Vagina (tissue), 2 donors: ENCODE measurements around the gene IL1RAPL2. TPM values are rescaled to one million over a fixed set of nuclear protein-coding genes. Genes with fewer than 3 reads are reported as not detected.
"Not testable (repeated sequence)": the region's sequence is repeated elsewhere in the genome, so short reads cannot be mapped to it uniquely, and the experiment has no call there.

ENCODE experiments used
- DNase-seq, 2 donors: peaks; one replicate each; pipeline ENCODE4 v3.0.0-alpha.2; 2017; ENCODE audit errors: extremely low spot score in 2 of 2
- H3K27ac ChIP-seq: fragments of 200-600 bp; sonication (generic); one replicate; pipeline ENCODE4 v1.5.1; 2019
- H3K27me3 ChIP-seq: fragments of 200-600 bp; sonication (generic); one replicate; pipeline ENCODE4 v1.5.1; 2019
- H3K36me3 ChIP-seq, 2 donors: fragments of 200-600 bp; sonication (generic); one replicate each; pipeline ENCODE4 v1.5.1; 2017 to 2019
- H3K4me1 ChIP-seq: fragments of 200-600 bp; sonication (generic); one replicate; pipeline ENCODE4 v1.5.1; 2019
- H3K4me3 ChIP-seq, 2 donors: fragments of 200-600 bp; sonication (generic); 1 replicate in 1 of 2; 2 replicates in 1 of 2; pipeline ENCODE4 v1.5.1; 2016 to 2019
- H3K9me3 ChIP-seq: fragments of 200-600 bp; sonication (generic); one replicate; pipeline ENCODE4 v1.5.1; 2019
- POLR2A ChIP-seq, 2 donors: fragments of 450-650 bp; IDR thresholded peaks; one replicate each; pipeline ENCODE4 v1.6.1; 2017; ENCODE audit warnings: antibody characterized with exemption in 2 of 2, mild to moderate bottlenecking in 2 of 2, moderate library complexity in 2 of 2
- POLR2AphosphoS5 ChIP-seq, 2 donors: sonication (generic); formaldehyde crosslinking; IDR thresholded peaks; one replicate each; pipeline ENCODE4 v1.9.0; 2017; ENCODE audit warnings: antibody characterized with exemption in 2 of 2, mild to moderate bottlenecking in 2 of 2, low read depth in 1 of 2; ENCODE audit not compliant: insufficient read depth in 1 of 2
- intact Hi-C: fragments of 100-400 bp; cut with DNase I; formaldehyde crosslinking; loops from one replicate; pipeline ENCODE4 v1.15.1; 2023
- total RNA-seq: library from RNA; depleted of rRNA; stranded (reverse); fragments of >200 nt; gene quantifications from one replicate; pipeline ENCODE4 v1.2.3, GENCODE V29; 2016
- TF ChIP-seq, protein P1 (sequence below), 3 experiments: fragments of 450-650 bp in 2 of 3; fragments of 200-600 bp in 1 of 3; sonication (generic) in 1 of 3; IDR thresholded peaks; one replicate each; pipeline ENCODE4 v1.5.1; 2017 to 2019; ENCODE audit warnings: antibody characterized with exemption in 3 of 3, mild to moderate bottlenecking in 2 of 3, moderate library complexity in 2 of 3

Gene IL1RAPL2
- total RNA-seq, 1 donor from 2014 or later = 0.25 TPM

DNA sequence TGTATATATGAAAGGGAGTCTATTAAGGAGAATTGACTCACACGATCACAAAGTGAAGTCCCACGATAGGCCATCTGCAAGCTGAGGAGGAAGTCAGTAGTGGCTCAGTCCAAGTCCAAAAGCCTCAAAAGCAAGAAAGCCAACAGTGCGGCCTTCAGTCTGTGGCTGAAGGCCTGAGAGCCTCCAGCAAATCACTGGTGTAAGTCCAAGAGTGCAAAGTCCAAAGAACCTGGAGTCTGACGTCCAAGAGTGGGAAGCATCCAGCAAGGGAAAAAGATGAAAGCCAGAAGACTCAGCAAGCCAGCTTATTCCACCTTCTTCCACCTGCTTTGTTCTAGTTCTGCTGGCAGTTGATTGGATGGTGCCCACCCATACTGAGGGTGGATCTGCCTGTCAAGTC is 104.1 kb downstream of the IL1RAPL2 start:
- DNase-seq = no peak
- no peaks in the 10 kb centered on the region for H3K36me3 ChIP-seq
- H3K4me3 ChIP-seq = no peak overlapping the region
- intact Hi-C loops = no loop called here
- no peaks in the 10 kb centered on the region for H3K27me3 ChIP-seq
- H3K9me3 ChIP-seq = no peaks in the 10 kb centered on the region
- no peak for TF ChIP-seq POLR2A (IDR thresholded peaks at IDR 0.05)
- TF ChIP-seq, protein P1, sequence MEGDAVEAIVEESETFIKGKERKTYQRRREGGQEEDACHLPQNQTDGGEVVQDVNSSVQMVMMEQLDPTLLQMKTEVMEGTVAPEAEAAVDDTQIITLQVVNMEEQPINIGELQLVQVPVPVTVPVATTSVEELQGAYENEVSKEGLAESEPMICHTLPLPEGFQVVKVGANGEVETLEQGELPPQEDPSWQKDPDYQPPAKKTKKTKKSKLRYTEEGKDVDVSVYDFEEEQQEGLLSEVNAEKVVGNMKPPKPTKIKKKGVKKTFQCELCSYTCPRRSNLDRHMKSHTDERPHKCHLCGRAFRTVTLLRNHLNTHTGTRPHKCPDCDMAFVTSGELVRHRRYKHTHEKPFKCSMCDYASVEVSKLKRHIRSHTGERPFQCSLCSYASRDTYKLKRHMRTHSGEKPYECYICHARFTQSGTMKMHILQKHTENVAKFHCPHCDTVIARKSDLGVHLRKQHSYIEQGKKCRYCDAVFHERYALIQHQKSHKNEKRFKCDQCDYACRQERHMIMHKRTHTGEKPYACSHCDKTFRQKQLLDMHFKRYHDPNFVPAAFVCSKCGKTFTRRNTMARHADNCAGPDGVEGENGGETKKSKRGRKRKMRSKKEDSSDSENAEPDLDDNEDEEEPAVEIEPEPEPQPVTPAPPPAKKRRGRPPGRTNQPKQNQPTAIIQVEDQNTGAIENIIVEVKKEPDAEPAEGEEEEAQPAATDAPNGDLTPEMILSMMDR (IDR thresholded peaks at IDR 0.05) = no peak
- TF ChIP-seq POLR2AphosphoS5 (IDR thresholded peaks at IDR 0.05; ENCODE audit: insufficient read depth in 1 of 2, low read depth in 1 of 2) = no peak
- no peak overlapping the region for H3K27ac ChIP-seq
- no peaks in the 10 kb centered on the region for H3K4me1 ChIP-seq

DNA sequence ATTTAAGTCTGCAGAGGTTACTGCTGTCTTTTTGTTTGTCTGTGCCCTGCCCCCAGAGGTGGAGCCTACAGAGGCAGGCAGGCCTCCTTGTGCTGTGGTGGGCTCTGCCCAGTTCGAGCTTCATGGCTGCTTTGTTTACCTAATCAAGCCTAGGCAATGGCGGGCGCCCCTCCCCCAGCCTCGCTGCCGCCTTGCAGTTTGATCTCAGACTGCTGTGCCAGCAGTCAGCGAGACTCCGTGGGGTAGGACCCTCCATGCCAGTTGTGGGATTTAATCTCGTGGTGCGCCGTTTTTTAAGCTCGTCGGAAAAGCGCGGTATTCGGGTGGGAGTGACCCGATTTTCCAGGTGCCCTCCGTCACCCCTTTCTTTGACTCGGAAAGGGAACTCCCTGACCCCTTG is 111.5 kb downstream of the IL1RAPL2 start:
- H3K36me3 ChIP-seq, H3K27me3 ChIP-seq, H3K27ac ChIP-seq, H3K9me3 ChIP-seq, H3K4me3 ChIP-seq, intact Hi-C loops, H3K4me1 ChIP-seq, DNase-seq: not testable (repeated sequence)

DNA sequence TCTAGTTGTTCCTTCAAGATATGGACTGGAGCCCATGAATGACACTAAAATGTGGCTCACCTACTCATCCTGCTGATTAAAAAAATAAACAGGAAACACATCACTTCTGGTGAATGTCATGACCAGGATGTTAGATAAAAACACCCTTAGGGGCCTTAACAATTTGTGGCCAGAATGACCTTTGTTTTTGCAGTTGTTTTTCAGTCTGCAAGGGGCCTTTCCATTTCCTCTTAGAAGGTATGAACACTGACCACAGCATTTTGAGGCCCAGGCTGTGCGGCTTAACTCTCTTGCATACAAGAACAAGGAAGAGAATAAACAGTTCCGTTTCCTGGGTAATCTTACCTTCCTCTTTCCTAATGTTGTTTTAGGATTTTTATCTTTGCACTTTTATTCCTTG is 113.2 kb downstream of the IL1RAPL2 start:
- intact Hi-C loops = no loop called here
- no peaks in the 10 kb centered on the region for H3K27me3 ChIP-seq

DNA sequence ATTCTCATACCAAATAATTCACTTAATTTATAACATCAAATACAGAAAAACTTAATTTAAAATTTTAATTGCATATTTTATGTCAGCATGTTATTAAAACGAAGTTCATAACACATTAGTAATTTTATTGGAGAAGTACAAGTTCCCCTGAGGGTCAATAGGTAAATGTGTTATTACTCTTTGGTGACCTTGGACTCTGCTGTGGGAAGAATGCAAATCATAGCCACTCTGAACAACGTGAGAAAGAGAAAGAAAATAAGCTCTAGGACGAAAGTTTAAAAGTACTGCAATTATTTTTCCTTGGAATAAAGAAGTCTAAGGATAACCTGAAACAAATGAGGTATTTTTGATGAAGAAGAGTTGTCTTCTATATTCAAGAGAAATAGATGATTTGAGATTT is 115.2 kb downstream of the IL1RAPL2 start:
- TF ChIP-seq POLR2A (IDR thresholded peaks at IDR 0.05) (no peak), POLR2AphosphoS5 (IDR thresholded peaks at IDR 0.05; ENCODE audit: insufficient read depth in 1 of 2, low read depth in 1 of 2) (no peak)
- TF ChIP-seq, protein P1 (IDR thresholded peaks at IDR 0.05) = no peak
- intact Hi-C loops = no loop called here
- no peak overlapping the region for H3K27ac ChIP-seq
- H3K4me1 ChIP-seq = no peaks in the 10 kb centered on the region
- no peaks in the 10 kb centered on the region for H3K9me3 ChIP-seq
- DNase-seq = no peak
- no peak overlapping the region for H3K4me3 ChIP-seq
- no peaks in the 10 kb centered on the region for H3K36me3 ChIP-seq
- no peaks in the 10 kb centered on the region for H3K27me3 ChIP-seq

More for the DNA sequence above, 113.2 kb downstream of the IL1RAPL2 start:
- Histone ChIP-seq H3K27ac (no peak overlapping the region), H3K4me3 (no peak overlapping the region), H3K4me1 (no peaks in the 10 kb centered on the region), H3K9me3 (no peaks in the 10 kb centered on the region), H3K36me3 (no peaks in the 10 kb centered on the region)
- TF ChIP-seq POLR2AphosphoS5 (IDR thresholded peaks at IDR 0.05; ENCODE audit: insufficient read depth in 1 of 2, low read depth in 1 of 2) (no peak), POLR2A (IDR thresholded peaks at IDR 0.05) (no peak)
- TF ChIP-seq, protein P1 (IDR thresholded peaks at IDR 0.05) = no peak
- DNase-seq = no peak

DNA sequence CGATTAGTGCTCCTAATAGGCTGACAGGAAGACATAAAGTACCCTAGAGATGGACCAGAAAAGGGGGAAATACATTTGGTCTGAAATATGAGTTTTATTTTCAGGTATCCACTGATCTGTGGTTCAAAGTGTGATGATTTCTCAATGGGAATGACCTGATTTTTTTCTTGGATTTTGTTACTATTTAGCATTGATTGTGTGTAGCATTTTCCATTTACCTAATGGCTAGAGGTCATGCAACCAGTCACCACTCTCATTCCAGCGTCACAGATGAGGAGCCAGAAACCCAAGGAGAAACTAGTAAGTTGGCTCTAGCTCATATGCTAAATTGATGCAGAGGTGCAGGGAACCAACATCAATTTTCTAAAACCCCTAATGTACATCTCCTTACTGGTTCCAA is 118.1 kb downstream of the IL1RAPL2 start:
- no peak overlapping the region for H3K4me3 ChIP-seq
- H3K9me3 ChIP-seq = no peaks in the 10 kb centered on the region
- H3K27me3 ChIP-seq = no peaks in the 10 kb centered on the region
- no peak overlapping the region for H3K27ac ChIP-seq
- no peaks in the 10 kb centered on the region for H3K36me3 ChIP-seq
- no peak for TF ChIP-seq POLR2A (IDR thresholded peaks at IDR 0.05)
- no peak for TF ChIP-seq POLR2AphosphoS5 (IDR thresholded peaks at IDR 0.05; ENCODE audit: insufficient read depth in 1 of 2, low read depth in 1 of 2)
- TF ChIP-seq, protein P1 (IDR thresholded peaks at IDR 0.05) = no peak
- no peak for DNase-seq
- intact Hi-C loops = no loop called here
- H3K4me1 ChIP-seq = no peaks in the 10 kb centered on the region

DNA sequence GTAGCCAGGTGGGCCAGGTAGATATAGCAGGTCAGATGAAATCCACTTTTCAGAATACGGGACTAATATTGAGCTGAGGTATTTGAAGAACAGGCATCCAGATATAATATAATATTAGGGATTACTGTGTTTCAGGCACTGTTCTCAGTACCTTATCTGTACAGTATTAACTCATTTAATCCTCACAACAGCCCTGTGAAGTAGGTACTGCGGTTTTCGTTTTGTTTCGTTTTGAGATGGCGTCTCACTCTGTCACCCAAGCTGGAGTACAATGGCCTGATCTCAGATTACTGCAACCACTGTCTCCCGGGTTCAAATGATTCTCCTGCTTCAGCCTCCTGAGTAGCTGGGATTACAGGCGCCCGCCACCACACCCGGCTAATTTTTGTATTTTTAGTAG is 129.6 kb downstream of the IL1RAPL2 start:
- H3K9me3 ChIP-seq = no peaks in the 10 kb centered on the region
- no peak overlapping the region for H3K4me3 ChIP-seq
- H3K27ac ChIP-seq = no peak overlapping the region
- no peaks in the 10 kb centered on the region for H3K36me3 ChIP-seq
- no peaks in the 10 kb centered on the region for H3K27me3 ChIP-seq
- no peaks in the 10 kb centered on the region for H3K4me1 ChIP-seq
- DNase-seq = no peak
- TF ChIP-seq, protein P1 (IDR thresholded peaks at IDR 0.05) = no peak
- TF ChIP-seq POLR2A (IDR thresholded peaks at IDR 0.05) (no peak), POLR2AphosphoS5 (IDR thresholded peaks at IDR 0.05; ENCODE audit: insufficient read depth in 1 of 2, low read depth in 1 of 2) (no peak)
- intact Hi-C loops = no loop called here
